A673 (cell line): ENCODE data around the gene STT3A.

ENCODE experiments used
- EZH2 ChIP-seq: fragments of 200-600 bp; sonication (generic); IDR thresholded peaks from 2 replicates; pipeline ENCODE4 v1.6.1; 2017; ENCODE audit warnings: borderline replicate concordance, low read depth, mild to moderate bottlenecking, mixed read lengths, antibody characterized with exemption, low read length; ENCODE audit not compliant: poor library complexity, severe bottlenecking
- TF ChIP-seq, protein P1 (sequence below): fragments of 300-800, 200-600 bp; sonication (generic); conservative IDR thresholded peaks from 2 replicates; pipeline ENCODE4 v1.5.1; 2017; ENCODE audit warnings: low read depth, mild to moderate bottlenecking, antibody characterized with exemption, low read length, moderate library complexity, mixed read lengths

DNA sequence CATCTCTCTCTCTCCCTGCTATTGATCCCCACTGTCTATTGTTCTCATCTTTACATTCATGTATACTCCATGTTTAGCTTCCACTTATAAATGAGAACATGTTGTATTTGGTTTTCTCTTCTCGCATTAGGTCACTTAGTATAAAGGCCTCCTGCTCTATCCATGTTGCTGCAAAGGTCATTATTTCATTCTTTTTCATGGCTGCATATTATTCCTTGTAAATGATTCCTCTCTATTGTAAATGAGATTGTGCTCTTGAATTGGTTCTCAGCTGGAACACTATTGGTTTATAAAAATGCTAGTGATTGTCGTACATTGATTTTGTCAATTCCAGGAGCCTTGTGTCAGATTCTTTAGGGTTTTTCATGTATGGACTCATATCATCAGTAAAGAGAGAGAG, 74.5 kb downstream of the STT3A start:
- TF ChIP-seq, protein P1, sequence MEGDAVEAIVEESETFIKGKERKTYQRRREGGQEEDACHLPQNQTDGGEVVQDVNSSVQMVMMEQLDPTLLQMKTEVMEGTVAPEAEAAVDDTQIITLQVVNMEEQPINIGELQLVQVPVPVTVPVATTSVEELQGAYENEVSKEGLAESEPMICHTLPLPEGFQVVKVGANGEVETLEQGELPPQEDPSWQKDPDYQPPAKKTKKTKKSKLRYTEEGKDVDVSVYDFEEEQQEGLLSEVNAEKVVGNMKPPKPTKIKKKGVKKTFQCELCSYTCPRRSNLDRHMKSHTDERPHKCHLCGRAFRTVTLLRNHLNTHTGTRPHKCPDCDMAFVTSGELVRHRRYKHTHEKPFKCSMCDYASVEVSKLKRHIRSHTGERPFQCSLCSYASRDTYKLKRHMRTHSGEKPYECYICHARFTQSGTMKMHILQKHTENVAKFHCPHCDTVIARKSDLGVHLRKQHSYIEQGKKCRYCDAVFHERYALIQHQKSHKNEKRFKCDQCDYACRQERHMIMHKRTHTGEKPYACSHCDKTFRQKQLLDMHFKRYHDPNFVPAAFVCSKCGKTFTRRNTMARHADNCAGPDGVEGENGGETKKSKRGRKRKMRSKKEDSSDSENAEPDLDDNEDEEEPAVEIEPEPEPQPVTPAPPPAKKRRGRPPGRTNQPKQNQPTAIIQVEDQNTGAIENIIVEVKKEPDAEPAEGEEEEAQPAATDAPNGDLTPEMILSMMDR = no peak
- TF ChIP-seq EZH2 = no peak
